Glutamatergic neuron (in vitro differentiated cells): Measurements from ENCODE around the gene PCNX3. TPM values are rescaled to one million over a fixed set of nuclear protein-coding genes. Genes with fewer than 3 reads are reported as not detected.

Experiments
- DNase-seq: peaks from one replicate; pipeline ENCODE4 v3.0.0; 2022
- H3K27ac Mint-ChIP-seq: one replicate; pipeline ENCODE4 v1.8.0; 2020; ENCODE audit warnings: mild to moderate bottlenecking, mixed read lengths, inconsistent platforms; ENCODE audit not compliant: unreplicated experiment
- H3K27me3 Mint-ChIP-seq: one replicate; pipeline ENCODE4 v1.8.0; 2020; ENCODE audit warnings: mild to moderate bottlenecking, moderate library complexity, mixed read lengths, inconsistent platforms; ENCODE audit not compliant: unreplicated experiment
- H3K36me3 Mint-ChIP-seq: one replicate; pipeline ENCODE4 v1.8.0; 2020; ENCODE audit warnings: mild to moderate bottlenecking, mixed read lengths, inconsistent platforms; ENCODE audit not compliant: unreplicated experiment
- H3K4me1 Mint-ChIP-seq: one replicate; pipeline ENCODE4 v1.8.0; 2020; ENCODE audit warnings: mild to moderate bottlenecking, low read depth, mixed read lengths, inconsistent platforms; ENCODE audit not compliant: unreplicated experiment
- H3K4me3 Mint-ChIP-seq: one replicate; pipeline ENCODE4 v1.8.0; 2020; ENCODE audit warnings: mild to moderate bottlenecking, mixed read lengths, inconsistent platforms; ENCODE audit not compliant: unreplicated experiment
- H3K9me3 Mint-ChIP-seq: one replicate; pipeline ENCODE4 v1.8.0; 2020; ENCODE audit warnings: mild to moderate bottlenecking, moderate library complexity, mixed read lengths, inconsistent platforms; ENCODE audit not compliant: unreplicated experiment
- CTCF ChIP-seq: fragments of 200-600 bp; sonication (generic); IDR thresholded peaks from one replicate; pipeline ENCODE4 v1.5.0; 2021; ENCODE audit not compliant: partially characterized antibody, unreplicated experiment
- total RNA-seq: library from RNA; stranded (reverse); fragmentation: NEBNext Ultra II Directional; extraction: Animal tissue kit (Norgen Biotek cat#: 25700); gene quantifications from one replicate; pipeline ENCODE4 v1.2.1, GENCODE V29; 2021; ENCODE audit not compliant: unreplicated experiment

Gene PCNX3
- total RNA-seq, 1 donor from 2014 or later, result 43.3 TPM

DNA sequence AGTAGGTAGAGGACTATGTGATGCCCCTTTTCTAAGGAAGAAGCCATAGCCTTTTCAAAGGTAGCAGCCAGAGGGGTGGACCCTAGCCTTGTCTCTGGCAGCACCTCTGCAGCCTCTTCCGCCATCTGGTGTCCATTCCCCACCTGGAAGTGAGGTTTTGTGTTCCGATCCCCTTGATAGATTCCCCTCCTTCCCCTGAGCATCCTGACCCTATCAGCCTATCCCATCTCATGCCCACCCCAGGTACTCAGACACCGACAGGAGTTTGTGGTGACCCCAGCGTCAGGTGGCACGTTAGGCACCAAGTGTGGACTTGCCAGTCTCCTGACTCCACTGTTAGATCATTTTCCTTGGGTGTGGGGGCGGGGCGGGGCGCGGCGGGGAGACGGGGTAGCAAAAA lies 43.6 kb upstream of the PCNX3 start:
- Mint-ChIP-seq H3K9me3 (peaks cover 24% of the 10 kb centered on the region), H3K4me1 (peaks cover 14% of the 10 kb centered on the region), H3K4me3 (peak overlapping the region; percentile 94), H3K27ac (peak overlapping the region; percentile 98), H3K36me3 (no peaks in the 10 kb centered on the region), H3K27me3 (peaks cover 15% of the 10 kb centered on the region)
- TF ChIP-seq CTCF, result no peak
- DNase-seq, result no peak

DNA sequence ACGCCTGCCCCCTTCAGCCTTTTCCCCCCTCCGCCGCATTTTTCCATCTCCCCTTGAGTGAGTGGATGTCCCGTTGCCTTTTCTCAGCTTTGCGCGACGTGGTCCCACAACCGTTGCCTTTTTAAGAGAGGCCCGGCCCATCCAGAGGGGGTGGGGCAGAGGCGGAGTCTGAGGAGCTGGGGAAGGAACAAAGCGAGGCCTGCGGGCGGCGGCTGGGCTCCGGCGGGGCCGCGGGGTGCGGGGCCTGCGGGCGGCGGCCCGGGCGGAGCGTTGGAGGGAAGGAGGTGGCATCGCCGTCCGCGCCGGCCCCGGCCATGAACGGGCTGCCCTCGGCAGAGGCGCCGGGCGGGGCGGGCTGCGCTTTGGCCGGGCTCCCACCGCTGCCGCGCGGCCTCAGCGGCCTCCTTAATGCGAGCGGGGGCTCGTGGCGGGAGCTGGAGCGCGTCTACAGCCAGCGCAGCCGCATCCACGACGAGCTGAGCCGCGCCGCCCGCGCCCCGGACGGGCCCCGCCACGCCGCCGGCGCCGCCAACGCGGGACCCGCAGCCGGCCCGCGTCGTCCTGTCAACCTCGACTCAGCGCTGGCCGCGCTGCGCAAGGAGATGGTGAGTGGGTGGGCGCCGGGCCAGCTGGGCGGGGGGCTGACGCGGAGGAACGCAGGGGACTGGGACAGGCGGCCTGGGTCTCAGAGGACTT lies 43.1 kb upstream of the PCNX3 start, which contains the start of gene FAM89B:
FAM89B (plus strand) TSS at position 183 of the 696 bp plus-strand sequence; CDS start at position 315, 132 bp downstream.
- TF ChIP-seq CTCF, result no peak
- peaks cover 15% of the 10 kb centered on the region for H3K27me3 Mint-ChIP-seq
- peaks cover 14% of the 10 kb centered on the region for H3K4me1 Mint-ChIP-seq
- no peaks in the 10 kb centered on the region for H3K36me3 Mint-ChIP-seq
- peak within 1 kb of the TSS; percentile 98 for H3K27ac Mint-ChIP-seq
- DNase-seq, result peak; percentile 91
- H3K9me3 Mint-ChIP-seq, result peaks cover 24% of the 10 kb centered on the region
- H3K4me3 Mint-ChIP-seq, result peak within 1 kb of the TSS; percentile 94

DNA sequence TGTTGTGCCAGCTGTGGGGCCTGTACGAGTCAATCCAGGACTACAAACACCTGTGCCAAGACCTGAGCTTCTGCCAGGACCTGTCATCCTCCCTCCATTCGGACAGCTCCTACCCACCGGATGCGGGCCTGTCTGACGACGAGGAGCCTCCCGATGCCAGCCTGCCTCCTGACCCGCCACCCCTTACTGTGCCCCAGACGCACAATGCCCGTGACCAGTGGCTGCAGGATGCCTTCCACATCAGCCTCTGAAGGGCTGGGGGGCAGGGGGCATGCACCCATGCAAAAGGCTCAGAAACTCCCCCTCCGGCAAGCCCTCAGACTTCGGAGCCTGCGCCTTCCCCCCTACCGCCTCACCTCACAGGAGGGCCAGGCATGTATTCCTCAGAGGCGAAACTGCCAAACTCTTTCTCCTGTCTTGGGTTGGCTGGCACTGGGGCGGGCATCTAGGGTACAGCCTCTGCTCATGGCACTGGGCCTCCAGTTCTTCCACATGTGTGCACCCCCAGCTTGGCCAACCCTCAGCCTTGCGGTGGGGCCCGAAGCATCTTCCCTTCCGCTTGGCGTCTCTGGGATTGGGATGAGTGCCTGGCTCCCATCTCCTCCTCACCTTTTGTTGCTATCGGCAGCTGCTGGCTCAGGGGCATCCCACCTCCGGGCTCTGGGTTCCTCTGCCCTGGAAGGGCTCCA lies 42.0 kb upstream of the PCNX3 start:
- peaks cover 22% of the 10 kb centered on the region for H3K27me3 Mint-ChIP-seq
- no peak for TF ChIP-seq CTCF
- H3K9me3 Mint-ChIP-seq, result peaks cover 30% of the 10 kb centered on the region
- H3K36me3 Mint-ChIP-seq, result no peaks in the 10 kb centered on the region
- H3K27ac Mint-ChIP-seq, result peak overlapping the region; percentile 66
- no peak for DNase-seq
- H3K4me1 Mint-ChIP-seq, result peaks cover 23% of the 10 kb centered on the region
- peak overlapping the region; percentile 94 for H3K4me3 Mint-ChIP-seq

DNA sequence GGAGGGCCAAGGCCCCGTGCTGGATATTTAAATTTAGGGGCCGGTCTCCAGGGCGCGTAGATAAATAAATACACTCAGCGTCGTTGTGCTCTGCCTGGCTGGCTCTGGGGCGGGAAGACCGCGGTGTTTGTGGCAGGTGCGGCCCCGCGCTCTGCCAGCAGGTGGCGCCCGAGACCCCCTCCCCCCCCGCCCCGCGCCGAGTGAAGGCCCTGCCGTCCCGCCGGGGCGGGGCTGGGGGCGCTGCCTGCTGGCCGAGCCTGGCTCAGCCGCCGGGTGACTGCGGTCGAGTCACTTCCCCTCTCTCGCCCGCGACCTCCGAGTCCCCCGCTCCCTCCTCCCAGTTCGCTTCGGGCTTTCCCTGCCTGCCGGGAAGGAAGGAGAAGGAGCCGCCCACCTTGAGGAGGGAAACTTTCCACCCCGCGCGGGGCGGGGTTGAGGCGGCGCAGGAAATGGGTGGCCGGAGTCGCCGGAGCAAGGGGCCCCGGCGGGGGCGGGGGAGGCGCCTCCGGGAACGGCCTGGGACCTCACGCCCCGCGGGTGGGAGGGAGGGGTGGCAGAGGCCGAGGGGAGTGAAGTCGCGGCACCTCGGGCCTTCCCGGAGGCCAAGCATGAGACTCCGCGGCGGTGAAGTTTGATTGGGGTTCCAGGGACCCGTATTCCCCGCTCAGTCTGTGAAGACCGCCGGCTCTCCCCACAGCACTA lies 41.3 kb upstream of the PCNX3 start:
- Mint-ChIP-seq H3K36me3 (no peaks in the 10 kb centered on the region), H3K27me3 (peaks cover 22% of the 10 kb centered on the region), H3K4me1 (peaks cover 20% of the 10 kb centered on the region), H3K4me3 (peak overlapping the region; percentile 94), H3K27ac (peak overlapping the region; percentile 66), H3K9me3 (peaks cover 29% of the 10 kb centered on the region)
- DNase-seq, result peak; percentile 84
- TF ChIP-seq CTCF, result peak; percentile 99
